IPS-15b (cell line): ENCODE data around the gene ITIH2.
"Not testable (repeated sequence)": the region's sequence is repeated elsewhere in the genome, so short reads cannot be mapped to it uniquely, and the experiment has no call there.

Experiments used
- H3K27me3 ChIP-seq: one replicate; pipeline ENCODE4 v1.6.1; 2013; ENCODE audit warnings: low read length; ENCODE audit not compliant: control insufficient read depth, insufficient read depth
- H3K36me3 ChIP-seq: one replicate; pipeline ENCODE4 v1.6.1; 2013; ENCODE audit warnings: low read length; ENCODE audit not compliant: control insufficient read depth, insufficient read depth
- H3K4me1 ChIP-seq: one replicate; pipeline ENCODE4 v1.6.1; 2013; ENCODE audit warnings: mild to moderate bottlenecking, low read length; ENCODE audit not compliant: control insufficient read depth, insufficient read depth
- H3K4me3 ChIP-seq: one replicate; pipeline ENCODE4 v1.5.1; 2013; ENCODE audit warnings: low read depth, low read length
- H3K9ac ChIP-seq: one replicate; pipeline ENCODE4 v1.6.1; 2013; ENCODE audit warnings: low read depth, mild to moderate bottlenecking, low read length
- H3K9me3 ChIP-seq: one replicate; pipeline ENCODE4 v1.6.1; 2013; ENCODE audit warnings: mild to moderate bottlenecking, low read length; ENCODE audit not compliant: control insufficient read depth, insufficient read depth

The ITIH2 gene

GRCh38 chr10:7717767-7718166 is 14.7 kb downstream of the ITIH2 start:
- Histone ChIP-seq H3K27me3 (no peaks in the 10 kb centered on the region), H3K4me1 (no peaks in the 10 kb centered on the region), H3K9ac (no peak overlapping the region), H3K36me3 (no peaks in the 10 kb centered on the region), H3K9me3 (no peaks in the 10 kb centered on the region), H3K4me3 (no peak overlapping the region)

- H3K27me3 ChIP-seq: no peaks in the 10 kb centered on the region
- no peaks in the 10 kb centered on the region for H3K9me3 ChIP-seq
- no peaks in the 10 kb centered on the region for H3K4me1 ChIP-seq
- H3K36me3 ChIP-seq: no peaks in the 10 kb centered on the region
- H3K4me3 ChIP-seq: no peak overlapping the region
- no peak overlapping the region for H3K9ac ChIP-seq
Observed at GRCh38 chr10:7718685-7719084, 15.6 kb downstream of the ITIH2 start.

GRCh38 chr10:7720478-7720877 is 17.4 kb downstream of the ITIH2 start:
- Histone ChIP-seq H3K36me3 (no peaks in the 10 kb centered on the region), H3K9me3 (no peaks in the 10 kb centered on the region), H3K27me3 (no peaks in the 10 kb centered on the region), H3K4me1 (no peaks in the 10 kb centered on the region), H3K9ac (no peak overlapping the region), H3K4me3 (no peak overlapping the region)

GRCh38 chr10:7722927-7723529 is 19.9 kb downstream of the ITIH2 start:
- H3K9ac ChIP-seq: no peak overlapping the region
- H3K4me1 ChIP-seq: no peaks in the 10 kb centered on the region
- H3K27me3 ChIP-seq: no peaks in the 10 kb centered on the region
- H3K4me3 ChIP-seq: no peak overlapping the region
- no peaks in the 10 kb centered on the region for H3K9me3 ChIP-seq
- H3K36me3 ChIP-seq: no peaks in the 10 kb centered on the region

GRCh38 chr10:7734821-7735220 is 31.7 kb downstream of the ITIH2 start:
- H3K36me3 ChIP-seq: no peaks in the 10 kb centered on the region
- H3K9me3 ChIP-seq: no peaks in the 10 kb centered on the region
- no peaks in the 10 kb centered on the region for H3K27me3 ChIP-seq
- no peak overlapping the region for H3K9ac ChIP-seq
- no peak overlapping the region for H3K4me3 ChIP-seq
- H3K4me1 ChIP-seq: no peaks in the 10 kb centered on the region

GRCh38 chr10:7738536-7739407 is 35.7 kb downstream of the ITIH2 start:
- Histone ChIP-seq H3K4me3 (no peak overlapping the region), H3K9me3 (no peaks in the 10 kb centered on the region), H3K36me3 (no peaks in the 10 kb centered on the region), H3K27me3 (no peaks in the 10 kb centered on the region), H3K4me1 (no peaks in the 10 kb centered on the region), H3K9ac (no peak overlapping the region)

- H3K4me1 ChIP-seq: no peaks in the 10 kb centered on the region
- no peak overlapping the region for H3K4me3 ChIP-seq
- H3K36me3 ChIP-seq: no peaks in the 10 kb centered on the region
- H3K9ac ChIP-seq: no peak overlapping the region
- no peaks in the 10 kb centered on the region for H3K9me3 ChIP-seq
- no peaks in the 10 kb centered on the region for H3K27me3 ChIP-seq
Observed at GRCh38 chr10:7744307-7744706, 41.2 kb downstream of the ITIH2 start.

GRCh38 chr10:7748637-7749036 is 45.5 kb downstream of the ITIH2 start:
- H3K4me3 ChIP-seq, H3K9ac ChIP-seq, H3K9me3 ChIP-seq, H3K36me3 ChIP-seq, H3K27me3 ChIP-seq, H3K4me1 ChIP-seq: not testable (repeated sequence)

- H3K9me3 ChIP-seq: no peaks in the 10 kb centered on the region
- H3K4me3 ChIP-seq: no peak overlapping the region
- no peaks in the 10 kb centered on the region for H3K4me1 ChIP-seq
- H3K27me3 ChIP-seq: no peaks in the 10 kb centered on the region
- no peak overlapping the region for H3K9ac ChIP-seq
- H3K36me3 ChIP-seq: peaks cover 7% of the 10 kb centered on the region
Observed at GRCh38 chr10:7750222-7750621, 47.1 kb downstream of the ITIH2 start.

GRCh38 chr10:7752251-7752650 is 49.1 kb downstream of the ITIH2 start:
- Histone ChIP-seq H3K9ac (no peak overlapping the region), H3K36me3 (peaks cover 7% of the 10 kb centered on the region), H3K27me3 (no peaks in the 10 kb centered on the region), H3K9me3 (no peaks in the 10 kb centered on the region), H3K4me3 (no peak overlapping the region), H3K4me1 (no peaks in the 10 kb centered on the region)

GRCh38 chr10:7755103-7755502 is 52.0 kb downstream of the ITIH2 start:
- H3K27me3 ChIP-seq: no peaks in the 10 kb centered on the region
- H3K36me3 ChIP-seq: peaks cover 7% of the 10 kb centered on the region
- H3K4me3 ChIP-seq: no peak overlapping the region
- H3K9ac ChIP-seq: no peak overlapping the region
- no peaks in the 10 kb centered on the region for H3K4me1 ChIP-seq
- no peaks in the 10 kb centered on the region for H3K9me3 ChIP-seq

GRCh38 chr10:7756360-7756992 is 53.4 kb downstream of the ITIH2 start:
- no peaks in the 10 kb centered on the region for H3K9me3 ChIP-seq
- H3K4me1 ChIP-seq: no peaks in the 10 kb centered on the region
- no peak overlapping the region for H3K9ac ChIP-seq
- H3K4me3 ChIP-seq: no peak overlapping the region
- H3K36me3 ChIP-seq: peaks cover 7% of the 10 kb centered on the region
- no peaks in the 10 kb centered on the region for H3K27me3 ChIP-seq
